K562 (cell line): ENCODE results near the gene ITPRIPL1. TPM values are rescaled to one million over a fixed set of nuclear protein-coding genes. Genes with fewer than 3 reads are reported as not detected.

ENCODE experiments used
- ATAC-seq: fragments of 200-7000 bp; cut with Tn5 transposase; 3 replicates; pipeline ENCODE4 v1.9.1; 2020; ENCODE audit warnings: moderate library complexity
- BruUV-seq: library from RNA; stranded (reverse); fragments of 400-500 nt; replicated peaks from 2 replicates; lab custom pipeline; 2021; lab: Mats Ljungman, UMichigan
- CTCF ChIA-PET: fragments of 300-600 bp; formaldehyde crosslinking; extraction: SDS; loops from one replicate; lab custom pipeline; 2021; ENCODE audit warnings: low intra/inter-chr PET ratio; lab: Yijun Ruan, JAX
- POLR2A ChIA-PET: fragments of 300-600, 350-650 bp; sonication (Branson Sonifier 250); formaldehyde crosslinking; extraction: SDS; loops from one replicate; lab custom pipeline; 2021; ENCODE audit warnings: antibody characterized with exemption, inconsistent platforms; lab: Yijun Ruan, JAX
- DNase-seq, 4 experiments: peaks; one replicate each; pipeline versions ENCODE4 v3.0.0 to v3.0.0-alpha.2; 2011 to 2018; ENCODE audit warnings: low spot score in 3 of 4, mixed read lengths in 3 of 4; ENCODE audit errors: extremely low read depth in 1 of 4
- FAIRE-seq: peaks from 2 replicates; lab custom pipeline; 2011; peaks lifted over from hg19 to GRCh38; lab: Jason Lieb, UNC
- H2AFZ ChIP-seq: 2 replicates; pipeline ENCODE4 v1.6.0; 2011; ENCODE audit warnings: low read depth, low read length, control low read depth, inconsistent platforms
- H3K27ac ChIP-seq: fragments of 200-600 bp; 3 replicates; pipeline ENCODE4 v1.8.0; 2011; ENCODE audit warnings: low read depth, mild to moderate bottlenecking, control low read depth, inconsistent platforms, low read length, moderate library complexity, mixed read lengths; ENCODE audit errors: extremely low read depth
- H3K27me3 ChIP-seq, 2 experiments: fragments of 300-600 bp in 1 of 2; 2 replicates in 1 of 2; 3 replicates in 1 of 2; pipeline versions ENCODE4 v1.6.0 to v1.8.0; 2011; ENCODE audit warnings: inconsistent platforms in 2 of 2, low read length in 2 of 2, mild to moderate bottlenecking in 1 of 2, mixed read lengths in 1 of 2, moderate library complexity in 1 of 2; ENCODE audit not compliant: control insufficient read depth in 2 of 2, insufficient read depth in 2 of 2
- H3K36me3 ChIP-seq: fragments of 300-600 bp; 3 replicates; pipeline ENCODE4 v1.8.0; 2011; ENCODE audit warnings: mild to moderate bottlenecking, low read length, inconsistent platforms; ENCODE audit not compliant: control insufficient read depth, insufficient read depth
- H3K4me1 ChIP-seq, 2 experiments: fragments of 200-600 bp in 1 of 2; replicated peaks in 1 of 2; 2 replicates in 1 of 2; 3 replicates in 1 of 2; pipeline versions ENCODE4 v1.5.1 to v1.8.0; 2011; ENCODE audit warnings: inconsistent platforms in 2 of 2, low read length in 2 of 2, mild to moderate bottlenecking in 1 of 2, mixed read lengths in 1 of 2, moderate library complexity in 1 of 2; ENCODE audit not compliant: control insufficient read depth in 2 of 2, insufficient read depth in 2 of 2
- H3K4me2 ChIP-seq: 2 replicates; pipeline ENCODE4 v1.6.1; 2011; ENCODE audit warnings: low read length, control low read depth, inconsistent platforms, mixed read lengths; ENCODE audit not compliant: insufficient read depth
- H3K4me3 ChIP-seq: fragments of 200-600 bp; sonication (generic), shearing (Covaris generic); 2 replicates; pipeline ENCODE4 v1.5.1; 2016; ENCODE audit warnings: control low read depth, inconsistent platforms
- H3K79me2 ChIP-seq: fragments of 200-600 bp; 3 replicates; pipeline ENCODE4 v1.8.0; 2011; ENCODE audit warnings: low read length, inconsistent platforms; ENCODE audit not compliant: control insufficient read depth, insufficient read depth
- H3K9ac ChIP-seq, 2 experiments: 2 replicates each; pipeline versions ENCODE4 v1.6.0 to v1.6.1; 2011; ENCODE audit warnings: low read depth in 2 of 2, low read length in 2 of 2, control low read depth in 1 of 2, inconsistent platforms in 1 of 2, mild to moderate bottlenecking in 1 of 2, mixed read lengths in 1 of 2; ENCODE audit not compliant: insufficient read depth in 1 of 2
- H3K9me1 ChIP-seq: one replicate; pipeline ENCODE4 v1.6.0; 2011; ENCODE audit warnings: inconsistent platforms, mild to moderate bottlenecking, low read length, moderate library complexity; ENCODE audit not compliant: control insufficient read depth, insufficient read depth
- H3K9me3 ChIP-seq: replicated peaks from 2 replicates; pipeline ENCODE4 v1.5.1; 2011; ENCODE audit warnings: low read depth, low read length, inconsistent platforms; ENCODE audit not compliant: control insufficient read depth, insufficient read depth
- H4K20me1 ChIP-seq: replicated peaks from 2 replicates; pipeline ENCODE4 v1.6.1; 2011; ENCODE audit warnings: low read length, inconsistent platforms, mixed read lengths; ENCODE audit not compliant: control insufficient read depth, insufficient read depth
- HNRNPH1 ChIP-seq: fragments of 200-400 bp; formaldehyde crosslinking; optimal IDR thresholded peaks from 2 replicates; pipeline ENCODE3; 2017; ENCODE audit warnings: low read depth, mild to moderate bottlenecking, low read length, moderate library complexity
- MTF1 ChIP-seq: fragments of 250-450 bp; sonication (Bioruptor Pico); IDR thresholded peaks from 2 replicates; pipeline ENCODE4 v1.9.0; 2021; ENCODE audit warnings: moderate library complexity, mild to moderate bottlenecking, inconsistent platforms, borderline replicate concordance
- NFATC3 ChIP-seq: fragments of 450-650 bp; IDR thresholded peaks from 2 replicates; pipeline ENCODE4 v1.6.1; 2017; ENCODE audit warnings: mild to moderate bottlenecking
- TAF1 ChIP-seq: IDR thresholded peaks from 2 replicates; pipeline ENCODE4 v1.6.1; 2011; ENCODE audit warnings: mild to moderate bottlenecking, low read length, moderate library complexity; ENCODE audit not compliant: insufficient read depth, control insufficient read depth, severe bottlenecking; ENCODE audit errors: extremely low read depth
- TFAM ChIP-seq: fragments of 250-450 bp; sonication (Bioruptor Pico); conservative IDR thresholded peaks from 2 replicates; pipeline ENCODE4 v1.5.0; 2021; ENCODE audit warnings: mild to moderate bottlenecking, moderate library complexity
- TRIM28 ChIP-seq: fragments of 450-650 bp; IDR thresholded peaks from 2 replicates; pipeline ENCODE4 v1.6.1; 2017
- ZBTB34 ChIP-seq: fragments of 250-450 bp; sonication (Bioruptor Pico); IDR thresholded peaks from 2 replicates; pipeline ENCODE4 v1.8.0; 2021; ENCODE audit warnings: mild to moderate bottlenecking, moderate library complexity
- ZNF347 ChIP-seq: fragments of 450-650 bp; formaldehyde crosslinking; IDR thresholded peaks from 2 replicates; pipeline ENCODE4 v1.4.0; 2020; ENCODE audit warnings: low read depth, mild to moderate bottlenecking, moderate library complexity
- ZNF644 ChIP-seq: fragments of 200-800 bp; sonication (Bioruptor generic); IDR thresholded peaks from 2 replicates; pipeline ENCODE4 v1.6.1; 2016; ENCODE audit warnings: low read depth, missing genetic modification characterization, missing compliant biosample characterization
- WGBS: fragments of 100-300 bp; shearing (Covaris generic); methylation state at CpG from one replicate; pipeline ENCODE4 v1.1.6; 2016; ENCODE audit warnings: low coverage, mixed read lengths; ENCODE audit not compliant: insufficient coverage; ENCODE audit errors: missing lambda C conversion rate; 5-methylcytosine and 5-hydroxymethylcytosine counted together
- in situ Hi-C: fragments of 300-500 bp; cut with MboI; formaldehyde crosslinking; loops from 4 replicates; pipeline ENCODE4 v1.15.0; 2018; ENCODE audit warnings: inconsistent platforms, mixed read lengths
- intact Hi-C: fragments of 100-400 bp; cut with micrococcal nuclease; formaldehyde crosslinking; loops from 2 replicates; pipeline ENCODE4 v1.14.2; 2022
- polyA plus RNA-seq, 8 experiments: library from polyadenylated mRNA; depleted of rRNA in 4 of 8; stranded (reverse) in 5 of 8; unstranded in 3 of 8; fragments of >200 nt; fragmentation: Nextera tagmentation in 2 of 8; fragmentation: Illumina TruSeq in 1 of 8; extraction: Ambion mirVana in 2 of 8; extraction: Trizol in 1 of 8; gene quantifications; 2 replicates each; pipeline versions ENCODE4 v1.2.1 to v1.2.3, GENCODE V29; 2011 to 2014; ENCODE audit warnings: inconsistent platforms in 1 of 8, missing spikeins in 1 of 8
- total RNA-seq, 7 experiments: library from RNA; depleted of rRNA in 6 of 7; stranded (reverse); fragments of >200 nt in 6 of 7; fragmentation: Illumina TruSeq in 2 of 7; extraction: Trizol in 2 of 7; gene quantifications; 2 replicates each; pipeline versions ENCODE4 v1.2.1 to v1.2.3, GENCODE V29; 2011 to 2021; ENCODE audit warnings: low replicate concordance in 1 of 7
- TF ChIP-seq, protein P1 (sequence below): fragments of 450-650 bp; formaldehyde crosslinking; conservative IDR thresholded peaks from 2 replicates; pipeline ENCODE4 v1.4.0; 2022; ENCODE audit warnings: mild to moderate bottlenecking, missing genetic modification characterization
- TF ChIP-seq, protein P2 (sequence below): fragments of 200-800 bp; sonication (Bioruptor generic); IDR thresholded peaks from 2 replicates; pipeline ENCODE4 v1.6.1; 2017; ENCODE audit warnings: missing genetic modification characterization, missing compliant biosample characterization

ITPRIPL1 gene
- total and polyA plus RNA-seq, 9 of the 15 experiments (the other 6 are each of a cell fraction or from before 2014, with no cell fraction given), result 0.99 to 9.0 (median 6.4) TPM

DNA sequence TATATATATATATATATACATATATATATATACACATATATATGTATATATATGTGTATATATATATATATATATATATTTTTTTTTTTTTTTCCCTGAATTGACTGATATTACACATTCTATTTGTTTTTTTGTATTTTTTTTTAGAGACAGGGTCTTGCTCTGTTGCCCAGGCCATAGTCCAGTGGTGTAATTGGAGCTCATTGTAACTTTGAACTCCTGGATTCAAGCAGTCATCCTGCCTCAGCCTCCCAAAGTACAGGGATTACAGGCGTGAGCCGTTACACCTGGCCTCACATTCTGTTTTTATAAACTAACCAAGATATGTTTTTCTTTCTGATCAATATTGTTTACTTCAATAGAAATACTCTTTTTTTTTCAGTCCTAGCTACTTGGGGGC is 36.6 kb downstream of the ITPRIPL1 start:
- Histone ChIP-seq H3K36me3 (peaks cover 95% of the 10 kb centered on the region), H4K20me1 (no peaks in the 10 kb centered on the region), H3K4me3 (no peak overlapping the region), H3K4me1 (no peaks in the 10 kb centered on the region), H2AFZ (no peak overlapping the region), H3K27me3 (no peaks in the 10 kb centered on the region), H3K9me3 (no peaks in the 10 kb centered on the region), H3K9me1 (no peaks in the 10 kb centered on the region), H3K4me2 (no peak overlapping the region), H3K79me2 (no peaks in the 10 kb centered on the region), H3K27ac (no peak overlapping the region), H3K9ac (no peak overlapping the region)
- in situ Hi-C loops, result no loop called here
- FAIRE-seq (no peak), DNase-seq (no peak), ATAC-seq (no peak)
- CTCF ChIA-PET, result interaction anchor here (0.7 kb wide), 1 partner anchor 337 kb away, joined by 4 read pairs; no protein-coding TSS in a partner anchor
- intact Hi-C loops, result no loop called here
- POLR2A ChIA-PET, result no interaction called here
- 100% methylated on average over 2 of the region's 2 CpGs for WGBS
- BruUV-seq, result no TSS peak
- no peak for TF ChIP-seq TAF1
- TF ChIP-seq, protein P1, sequence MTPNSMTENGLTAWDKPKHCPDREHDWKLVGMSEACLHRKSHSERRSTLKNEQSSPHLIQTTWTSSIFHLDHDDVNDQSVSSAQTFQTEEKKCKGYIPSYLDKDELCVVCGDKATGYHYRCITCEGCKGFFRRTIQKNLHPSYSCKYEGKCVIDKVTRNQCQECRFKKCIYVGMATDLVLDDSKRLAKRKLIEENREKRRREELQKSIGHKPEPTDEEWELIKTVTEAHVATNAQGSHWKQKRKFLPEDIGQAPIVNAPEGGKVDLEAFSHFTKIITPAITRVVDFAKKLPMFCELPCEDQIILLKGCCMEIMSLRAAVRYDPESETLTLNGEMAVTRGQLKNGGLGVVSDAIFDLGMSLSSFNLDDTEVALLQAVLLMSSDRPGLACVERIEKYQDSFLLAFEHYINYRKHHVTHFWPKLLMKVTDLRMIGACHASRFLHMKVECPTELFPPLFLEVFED (CRISPR knock-in tag), result no peak
- TF ChIP-seq NFATC3, result no peak
- TF ChIP-seq ZNF644, result no peak
- no peak for TF ChIP-seq TRIM28
- TF ChIP-seq MTF1 (CRISPR knock-in tag), result no peak
- TF ChIP-seq, protein P2, sequence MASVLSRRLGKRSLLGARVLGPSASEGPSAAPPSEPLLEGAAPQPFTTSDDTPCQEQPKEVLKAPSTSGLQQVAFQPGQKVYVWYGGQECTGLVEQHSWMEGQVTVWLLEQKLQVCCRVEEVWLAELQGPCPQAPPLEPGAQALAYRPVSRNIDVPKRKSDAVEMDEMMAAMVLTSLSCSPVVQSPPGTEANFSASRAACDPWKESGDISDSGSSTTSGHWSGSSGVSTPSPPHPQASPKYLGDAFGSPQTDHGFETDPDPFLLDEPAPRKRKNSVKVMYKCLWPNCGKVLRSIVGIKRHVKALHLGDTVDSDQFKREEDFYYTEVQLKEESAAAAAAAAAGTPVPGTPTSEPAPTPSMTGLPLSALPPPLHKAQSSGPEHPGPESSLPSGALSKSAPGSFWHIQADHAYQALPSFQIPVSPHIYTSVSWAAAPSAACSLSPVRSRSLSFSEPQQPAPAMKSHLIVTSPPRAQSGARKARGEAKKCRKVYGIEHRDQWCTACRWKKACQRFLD (CRISPR knock-in tag), result no peak
- no peak for TF ChIP-seq ZBTB34 (CRISPR knock-in tag)
- no peak for TF ChIP-seq ZNF347 (CRISPR knock-in tag)
- TF ChIP-seq TFAM (CRISPR knock-in tag), result no peak
- no peak for TF ChIP-seq HNRNPH1
